Measurements from ENCODE around the gene EFNA5.

The EFNA5 gene

DNA sequence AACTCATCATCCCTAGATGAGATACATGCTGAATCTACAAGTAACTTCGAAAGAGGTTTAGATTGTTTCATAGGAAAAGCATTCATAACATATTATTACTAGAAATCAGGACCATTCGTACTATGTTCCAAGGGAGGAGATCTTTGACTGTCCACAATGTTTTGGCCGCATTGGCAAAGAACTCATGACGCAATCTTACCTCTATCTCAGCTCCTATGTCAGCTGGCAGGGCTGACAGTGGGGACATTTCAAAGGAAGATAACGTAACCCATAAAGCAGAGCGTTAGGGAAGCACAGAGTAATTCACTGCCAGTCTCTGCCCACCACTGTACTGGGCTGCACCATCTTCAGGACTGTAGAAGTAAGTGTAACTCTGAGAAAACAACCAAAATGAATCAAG, 69.7 kb downstream of the EFNA5 start:
- DNase-seq, result no peak

DNA sequence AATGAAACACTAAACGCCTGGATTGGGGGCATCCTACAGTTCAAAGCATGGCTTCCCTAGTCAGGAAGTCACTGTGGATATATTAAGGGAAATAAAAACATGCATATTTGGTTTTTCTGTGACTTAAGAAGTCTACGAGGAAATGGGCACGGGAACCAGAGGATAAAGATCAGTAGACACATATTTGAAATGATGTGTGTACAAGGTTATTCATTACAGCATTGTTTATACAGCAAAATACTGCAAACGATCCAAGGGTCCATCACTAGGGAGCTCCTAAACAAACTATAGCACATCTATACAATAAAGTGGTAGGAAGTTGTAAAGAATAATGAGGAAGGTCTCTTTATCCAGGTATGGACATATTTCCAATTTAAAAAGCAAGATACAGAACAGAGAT, 71.8 kb downstream of the EFNA5 start:
- DNase-seq, result no peak

DNA sequence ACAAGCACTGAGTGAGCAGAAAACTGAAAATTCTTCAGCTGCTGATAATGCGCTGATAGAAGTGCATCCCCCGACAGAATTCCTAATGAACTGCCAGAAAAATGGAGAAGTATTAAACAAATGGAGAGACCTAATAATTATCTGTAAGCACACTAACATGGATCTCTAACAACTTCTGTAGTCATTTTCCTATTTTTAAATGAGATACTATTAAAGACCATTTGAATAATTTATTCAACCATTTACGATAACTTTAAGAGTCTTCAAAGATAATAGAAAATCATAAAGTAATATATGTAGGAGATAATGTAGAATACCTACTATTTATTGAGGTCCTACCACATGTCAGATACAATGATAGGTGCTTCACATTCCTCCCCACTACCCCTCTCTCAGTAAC, 72.9 kb downstream of the EFNA5 start:
- no peak for DNase-seq

DNA sequence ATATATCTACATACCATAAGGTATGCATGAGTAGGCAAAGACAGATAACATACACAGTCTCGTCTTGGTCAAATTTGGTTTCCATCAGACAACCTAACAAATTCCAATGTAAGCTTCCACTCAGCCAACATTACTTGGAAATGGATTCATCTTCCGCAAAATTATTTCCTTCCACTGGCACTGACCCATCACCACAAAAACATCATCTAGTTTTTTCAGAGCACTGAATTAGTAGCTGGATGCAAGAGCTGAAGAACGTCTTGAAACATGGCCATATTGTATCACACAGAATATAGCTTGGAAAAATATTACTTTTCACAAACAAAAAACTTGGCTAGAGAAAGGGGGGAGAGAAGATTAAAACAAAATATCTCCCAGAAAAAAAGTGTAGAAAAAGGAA, 73.5 kb downstream of the EFNA5 start:
- no peak for DNase-seq

DNA sequence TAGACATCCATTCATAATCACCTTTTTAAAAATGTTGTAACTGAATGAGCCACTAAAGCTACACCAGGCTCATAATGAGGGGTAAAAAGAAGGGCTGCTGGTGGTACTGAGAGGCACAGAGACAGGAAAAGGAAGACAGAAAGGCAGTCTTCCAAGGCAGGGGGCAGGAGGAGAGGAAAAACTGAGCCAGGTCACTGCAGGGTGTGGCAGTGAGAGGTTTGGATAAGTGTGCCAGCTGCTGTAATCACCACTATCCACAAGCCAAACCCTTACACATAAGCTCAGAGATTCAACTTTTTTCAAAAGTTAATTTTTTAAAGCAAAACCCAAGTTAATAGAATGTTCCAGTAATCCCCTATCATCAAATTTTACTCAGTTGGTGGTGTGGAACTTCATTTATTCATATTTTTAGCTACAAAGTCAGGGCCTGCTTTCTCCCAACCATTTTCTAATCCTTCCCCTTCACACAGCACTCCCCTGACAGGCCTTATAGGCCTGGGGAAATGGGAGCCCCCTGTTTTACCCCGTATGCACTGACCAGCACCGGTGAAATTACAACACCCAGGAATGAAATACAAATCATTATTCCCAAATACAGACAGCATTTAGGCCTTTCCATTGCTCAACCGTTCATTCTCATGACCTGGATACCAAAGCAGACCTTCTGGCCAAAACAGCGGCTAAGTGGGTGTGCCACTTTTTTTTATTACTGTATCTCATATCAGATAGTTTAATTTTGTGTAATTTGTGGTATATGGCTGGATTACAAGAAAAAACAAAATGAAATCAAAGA, 76.3 kb downstream of the EFNA5 start:
- DNase-seq, result no peak

DNA sequence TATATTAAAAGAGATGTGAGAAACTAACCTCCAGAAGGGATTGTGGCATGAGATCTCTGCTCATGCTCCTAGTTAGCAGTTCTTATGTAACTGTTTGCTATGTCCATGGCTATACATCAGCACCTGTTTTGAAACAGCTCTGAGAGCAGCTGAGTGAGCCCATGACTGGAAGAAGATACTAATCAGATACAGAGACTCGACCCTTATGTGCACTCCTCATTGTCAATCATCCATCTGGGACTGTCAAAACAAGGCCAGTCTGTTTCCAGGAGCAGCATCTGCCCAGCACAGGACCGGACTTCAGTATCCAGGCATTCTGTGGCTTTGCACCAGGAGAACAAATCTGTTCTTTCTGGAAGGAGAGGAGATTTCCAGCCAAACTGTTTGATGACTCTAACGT, 77.7 kb downstream of the EFNA5 start:
- DNase-seq, result no peak

DNA sequence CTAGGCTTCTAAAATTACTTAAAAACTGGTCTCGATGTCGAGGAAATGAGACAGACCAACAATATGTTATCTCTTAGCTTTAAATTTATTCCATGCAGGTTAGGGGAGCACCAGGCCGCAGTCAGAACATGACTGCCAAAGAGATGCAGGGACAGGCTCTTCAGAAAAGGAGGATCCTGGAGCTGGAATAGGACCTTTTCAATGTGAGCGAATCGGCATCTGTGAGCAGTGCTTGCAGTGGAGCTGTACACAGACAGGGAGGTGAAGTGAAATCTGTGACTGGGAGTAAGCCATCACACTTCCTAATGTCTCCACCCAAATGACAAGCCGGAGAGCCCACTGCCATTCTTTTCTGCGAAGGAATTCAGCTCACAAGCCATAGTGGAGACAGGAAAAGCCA, 78.2 kb downstream of the EFNA5 start:
- no peak for DNase-seq

DNA sequence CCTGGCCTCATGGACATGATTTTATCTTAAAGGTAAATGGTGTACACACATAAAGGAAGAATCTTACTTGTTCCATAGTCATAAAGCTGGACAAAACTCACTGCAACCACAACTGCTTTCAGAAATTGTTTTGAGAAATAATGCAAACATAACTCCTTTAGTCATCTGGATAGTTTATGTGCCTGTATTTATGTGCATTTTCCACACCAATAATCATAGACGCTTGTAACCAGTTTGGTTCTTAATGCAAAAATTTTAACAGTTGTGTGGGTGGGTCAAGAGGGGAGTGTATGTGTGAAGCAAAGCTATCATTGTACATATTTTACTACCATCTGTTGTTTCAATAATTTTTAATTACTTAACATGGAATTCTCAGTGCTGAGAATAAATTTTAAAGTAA, 80.1 kb downstream of the EFNA5 start:
- no peak for DNase-seq

DNA sequence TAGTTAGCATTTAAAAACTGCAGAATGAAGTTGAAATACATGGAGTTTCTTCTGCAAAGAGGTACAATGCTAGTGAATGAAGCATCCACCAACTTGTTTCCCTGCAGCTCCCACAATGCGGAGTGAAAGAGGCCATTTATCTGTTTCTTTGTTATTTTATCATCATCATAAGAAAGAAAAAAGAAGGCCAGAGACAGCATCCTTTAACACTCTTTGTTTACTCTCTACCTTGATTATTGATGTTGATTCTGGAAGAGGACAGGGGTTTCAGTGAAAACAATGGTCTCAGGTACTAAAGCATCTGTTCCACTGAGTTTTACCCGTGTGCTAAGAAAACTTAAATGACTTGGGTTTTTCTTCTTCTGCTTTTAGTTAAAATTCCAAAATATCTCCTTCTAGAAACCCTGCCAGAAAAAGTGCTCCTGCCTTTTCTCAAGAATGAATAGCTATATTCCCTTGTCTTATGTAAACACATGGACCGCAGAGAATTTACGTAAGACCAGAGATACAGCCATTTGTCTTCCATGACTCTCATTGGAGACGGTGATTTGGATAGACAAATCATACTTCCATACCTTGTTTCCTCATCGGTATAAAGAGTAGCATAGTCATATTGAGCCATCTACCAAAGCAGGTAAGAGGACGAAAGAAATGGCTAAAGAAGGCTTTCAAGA, 81.1 kb downstream of the EFNA5 start:
- no peak for DNase-seq

DNA sequence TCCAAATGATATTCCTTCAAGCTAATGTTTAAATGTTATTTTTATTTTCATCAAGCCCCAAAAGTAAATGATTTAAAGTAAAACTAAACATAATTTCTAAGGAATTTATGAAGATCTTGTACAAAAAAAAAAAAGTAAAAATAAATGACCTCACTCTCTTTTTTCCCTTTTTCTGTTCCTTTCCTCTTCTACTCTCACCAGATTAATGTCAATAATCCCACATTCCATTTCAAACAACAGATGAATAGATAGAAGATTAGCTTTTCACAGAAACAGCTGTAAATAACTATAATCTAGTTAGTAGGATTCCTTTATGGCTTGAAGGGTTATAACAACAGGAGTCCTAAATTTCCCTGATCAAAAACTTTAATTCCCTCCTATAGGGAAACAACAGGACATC, 88.1 kb downstream of the EFNA5 start:
- DNase-seq, result no peak

DNA sequence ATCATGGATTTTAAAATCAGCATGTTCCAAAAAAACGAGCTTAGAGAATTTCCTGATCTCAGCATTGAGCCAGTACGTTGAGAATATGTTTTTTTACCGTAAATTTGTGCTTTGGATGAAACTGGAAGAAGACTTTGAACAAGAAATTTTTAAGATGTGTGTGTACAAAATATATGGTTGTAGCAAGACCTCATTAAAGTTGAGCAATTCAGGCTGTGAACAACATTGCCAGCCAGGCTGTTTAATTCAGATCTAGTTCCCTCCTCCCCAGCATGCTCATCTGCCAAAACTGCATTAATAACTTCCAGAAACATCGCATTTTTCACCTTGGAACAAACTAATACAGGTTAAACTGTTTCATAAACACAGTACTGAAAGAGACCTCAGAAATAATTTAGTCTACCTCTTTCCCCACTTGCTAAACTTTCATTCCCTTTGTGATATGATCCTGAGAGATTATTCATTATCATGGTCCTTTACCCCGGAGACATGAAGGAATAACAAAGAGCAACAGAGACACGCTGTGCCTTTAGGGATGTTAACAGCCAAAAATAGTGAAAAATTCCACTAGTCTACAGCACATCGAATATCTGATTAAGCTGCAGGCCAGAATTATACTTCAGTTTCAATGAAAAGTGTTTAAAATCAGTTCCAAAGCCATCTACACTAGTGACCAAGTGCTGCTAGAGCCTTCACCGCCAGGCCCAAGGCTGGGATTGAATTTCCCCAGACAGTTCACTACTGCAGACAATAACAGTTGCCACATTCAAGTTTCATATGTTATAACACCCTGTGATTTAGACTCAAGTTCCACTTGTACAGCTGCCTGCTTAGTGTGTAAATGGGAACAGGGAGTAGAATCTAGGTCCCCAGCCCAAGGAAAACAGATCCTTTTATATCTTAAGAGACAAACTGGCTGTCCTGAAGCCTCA, 89.6 kb downstream of the EFNA5 start:
- no peak for DNase-seq

DNA sequence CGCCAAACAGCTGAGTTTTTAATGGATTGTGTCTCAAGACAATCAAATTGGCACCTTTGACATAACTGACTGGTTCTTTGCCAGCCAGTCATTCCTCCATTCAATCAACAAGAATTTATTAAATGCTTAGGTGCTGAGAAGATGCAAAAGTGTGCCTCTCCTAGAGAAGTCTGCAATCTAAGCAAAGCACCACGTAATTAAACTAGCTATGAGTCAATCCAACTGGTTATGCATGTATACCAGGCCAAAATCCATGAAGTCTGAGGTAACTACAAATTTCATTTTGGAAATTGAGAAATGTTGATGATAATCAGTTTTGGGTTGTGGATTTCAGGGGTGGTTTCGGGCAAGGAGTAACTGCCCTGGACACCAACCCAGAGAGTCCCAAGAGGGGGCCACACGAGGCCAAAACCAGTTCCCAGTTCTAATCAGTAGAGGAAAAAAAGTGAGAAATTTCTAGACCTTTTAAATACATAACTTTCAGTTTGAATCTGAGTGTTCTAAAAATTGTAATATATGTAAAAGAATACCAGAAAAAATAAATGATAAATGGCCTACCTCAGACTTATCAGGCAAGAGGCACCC, 92.6 kb downstream of the EFNA5 start:
- no peak for DNase-seq

DNA sequence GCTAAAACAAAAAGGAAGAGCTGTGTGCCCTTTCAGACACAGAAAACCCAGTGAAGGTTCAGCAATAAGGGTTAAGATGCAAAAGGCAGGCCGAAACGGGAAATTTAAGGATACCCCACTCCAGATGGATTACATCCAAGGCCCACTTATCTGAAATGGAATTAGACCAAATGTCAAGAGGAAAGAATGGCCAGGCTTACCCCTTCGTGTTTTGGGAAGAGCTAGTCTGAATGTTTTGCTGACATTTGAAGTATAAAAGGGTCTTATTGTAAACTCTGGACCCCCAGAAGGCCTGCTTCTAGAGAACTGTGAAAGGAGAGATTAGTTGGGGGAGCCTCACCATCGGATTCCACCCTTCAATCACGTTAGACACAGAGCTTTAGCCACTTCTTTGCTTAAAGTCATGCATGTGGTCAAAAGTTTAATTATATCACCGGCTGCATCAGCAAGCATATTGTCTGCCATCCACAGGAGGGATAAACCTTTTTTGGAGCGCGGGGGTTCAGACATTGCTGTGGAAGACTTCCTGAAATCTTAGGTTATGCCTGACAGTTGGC, 93.3 kb downstream of the EFNA5 start:
- DNase-seq, result no peak

DNA sequence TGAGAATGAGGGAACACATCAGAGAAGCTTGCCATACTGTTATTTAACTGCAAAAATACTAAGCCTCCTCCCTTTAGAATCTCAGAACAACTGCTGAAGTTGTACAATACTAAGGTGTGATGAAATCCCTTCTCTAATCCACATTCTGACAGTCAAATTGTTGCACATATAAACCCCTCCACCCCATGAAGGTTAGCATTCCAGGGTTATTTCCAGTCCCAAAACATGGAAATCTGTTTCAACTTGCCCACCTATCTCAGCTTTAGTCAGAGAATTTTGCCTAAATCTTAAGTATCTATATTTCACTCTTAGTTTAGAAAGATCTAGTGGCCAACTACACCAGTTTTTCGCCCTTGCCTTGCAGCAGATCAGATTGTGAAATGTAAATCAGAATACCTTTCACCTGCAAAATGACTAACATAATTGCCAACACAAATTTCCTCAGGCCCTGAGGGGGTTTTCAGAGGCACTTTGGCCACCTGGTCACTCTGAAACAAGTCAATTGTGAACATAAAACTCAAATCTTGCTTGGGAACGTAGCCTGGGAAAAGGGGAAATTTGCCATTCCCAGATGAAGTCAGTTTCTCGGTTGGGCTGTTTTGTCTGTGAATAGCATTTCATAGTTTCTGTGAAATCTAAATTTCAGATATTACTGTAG, 93.9 kb downstream of the EFNA5 start:
- no peak for DNase-seq

DNA sequence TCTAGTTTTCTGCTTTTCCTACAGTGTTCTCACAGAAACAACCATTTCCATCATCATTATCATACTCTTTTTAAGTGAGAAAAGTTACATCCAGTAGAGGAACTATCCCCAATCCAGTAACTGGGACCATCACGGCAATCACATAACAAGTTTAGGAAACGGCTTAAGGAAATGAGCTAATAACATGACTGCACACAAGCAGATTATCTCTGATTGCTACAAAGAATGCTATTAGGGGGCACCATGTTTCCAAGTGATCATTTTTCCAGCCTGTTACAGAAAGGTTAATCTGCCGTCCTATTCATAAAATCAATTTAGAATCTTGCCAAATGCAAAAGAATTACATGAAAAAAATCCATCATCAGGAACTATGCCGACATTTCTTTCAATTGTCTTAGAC, 94.6 kb downstream of the EFNA5 start:
- DNase-seq, result no peak

DNA sequence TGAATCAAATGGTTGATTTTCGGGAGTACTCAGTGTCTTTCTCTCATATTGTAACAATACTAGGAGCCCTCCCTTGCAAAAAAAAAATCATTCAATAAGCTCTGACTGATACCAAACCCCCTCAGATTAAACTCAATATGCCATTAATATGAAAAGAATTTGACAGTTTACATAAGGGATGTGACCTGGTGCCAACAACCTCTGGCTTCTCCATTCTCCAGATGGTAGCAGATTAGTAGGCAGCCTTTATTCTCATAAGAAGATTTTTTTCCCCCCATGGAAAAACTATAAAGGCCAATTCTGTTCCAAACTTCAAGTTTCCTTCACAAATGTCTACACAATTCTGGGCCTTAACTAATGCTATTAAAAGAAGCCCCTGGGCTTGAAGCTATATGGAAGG, 96.5 kb downstream of the EFNA5 start:
- no peak for DNase-seq

DNA sequence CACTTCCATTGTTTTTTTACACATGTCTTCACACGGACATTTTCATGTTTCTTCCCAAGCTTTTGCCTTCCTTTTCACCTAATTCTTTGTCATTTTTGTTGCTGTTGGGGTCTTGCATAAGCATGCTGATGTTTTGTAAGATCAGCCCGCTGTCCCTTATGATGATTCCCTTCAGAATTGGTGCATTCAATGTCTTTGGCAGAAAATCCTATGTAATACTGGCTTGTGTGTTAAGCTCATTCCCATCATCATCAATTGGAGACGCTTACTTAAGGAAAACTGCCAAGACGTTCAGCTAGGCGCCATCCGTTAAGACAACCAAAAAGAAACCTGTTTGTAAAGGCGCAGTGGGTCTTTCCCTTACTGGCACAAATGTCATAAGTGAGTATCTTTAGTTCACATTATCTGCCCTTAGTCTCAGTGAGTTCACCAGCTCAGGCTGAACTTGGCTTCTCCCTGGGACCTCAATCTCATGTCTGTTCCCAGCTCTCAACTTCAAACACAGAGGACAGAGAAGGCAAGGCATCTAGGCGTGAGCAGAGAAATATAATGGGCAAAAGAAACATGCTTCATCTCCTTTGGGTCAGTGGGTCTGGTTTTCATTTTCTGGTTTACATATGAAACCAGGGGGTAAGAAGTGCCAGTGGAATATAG, 97.9 kb downstream of the EFNA5 start:
- no peak for DNase-seq

DNA sequence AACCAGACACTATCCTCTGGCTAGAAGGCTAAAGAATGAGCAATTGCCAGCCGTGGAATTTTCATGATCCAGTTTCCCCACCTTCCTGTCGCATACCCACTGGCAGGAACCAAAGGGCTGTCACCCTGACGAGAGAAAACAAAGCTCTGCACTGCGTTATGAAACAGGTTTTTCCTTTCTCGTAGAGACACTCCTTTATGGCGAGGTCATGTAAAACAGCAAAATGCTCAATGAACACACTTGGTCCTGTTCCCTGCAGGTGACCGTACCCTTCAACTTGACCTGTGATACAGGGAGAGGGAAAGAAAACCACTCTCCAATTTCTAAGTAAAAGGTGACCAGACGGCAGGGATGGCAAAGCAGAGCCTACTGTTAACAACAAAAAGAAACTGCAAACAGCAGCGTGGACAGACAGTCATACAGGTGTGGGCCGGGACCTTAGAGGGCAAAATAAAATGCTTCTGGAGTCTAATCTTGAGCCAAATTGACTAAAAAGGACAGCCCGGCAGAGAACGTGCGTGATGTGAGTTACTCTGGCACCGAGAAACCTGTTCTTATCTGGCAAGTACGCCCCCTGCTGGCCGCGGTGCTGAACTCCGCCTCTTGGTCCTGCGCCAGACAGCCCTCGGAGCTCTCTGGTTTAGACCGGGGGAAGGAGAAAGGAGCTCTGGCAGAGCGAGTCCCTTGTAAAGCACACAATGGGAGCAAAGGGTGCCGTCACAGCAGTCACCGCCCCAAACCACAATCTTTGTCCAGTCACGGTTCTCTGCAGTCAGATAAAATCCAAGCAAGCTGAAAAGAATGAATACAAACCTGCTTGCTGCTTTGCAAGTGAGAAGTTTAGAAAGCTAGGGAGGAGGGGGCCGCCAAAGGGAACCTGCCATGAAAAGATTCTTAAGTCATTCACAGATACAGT, 98.9 kb downstream of the EFNA5 start:
- DNase-seq, result peak; percentile 64

DNA sequence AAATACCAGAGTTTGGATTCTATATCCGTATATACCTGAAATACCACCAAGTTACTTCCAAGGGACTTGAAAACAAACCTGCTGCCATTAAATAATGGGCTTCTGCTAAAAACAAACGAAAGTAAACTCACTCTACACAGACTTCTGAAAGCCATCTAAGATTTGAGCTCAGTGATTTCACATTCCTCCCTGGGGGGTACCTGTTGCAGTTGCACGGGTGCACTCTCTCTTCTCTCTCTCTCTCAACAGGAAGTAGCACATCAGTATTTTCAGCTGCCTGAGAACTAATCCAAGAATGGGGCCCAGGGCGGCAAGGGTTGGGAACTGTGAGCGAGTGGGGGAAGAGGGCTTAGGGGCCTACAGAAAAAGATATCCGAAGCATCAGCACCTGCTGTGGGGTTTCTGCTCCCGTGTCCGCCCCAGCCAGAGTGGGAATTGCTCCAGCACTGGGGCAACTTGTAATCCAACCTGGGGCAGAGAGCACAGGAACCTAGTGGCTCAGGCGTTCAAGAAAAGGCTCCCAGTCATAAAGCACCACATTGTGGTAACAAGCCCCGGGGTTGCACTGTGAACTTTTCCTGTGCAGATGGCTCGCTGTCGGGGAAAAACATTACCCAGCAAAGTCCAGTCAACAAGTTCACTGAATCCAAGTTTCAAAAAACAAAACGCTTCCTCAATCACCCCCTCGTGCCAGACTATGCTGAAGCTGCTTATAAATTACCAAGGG, 99.8 kb downstream of the EFNA5 start:
- peak; percentile 80 for DNase-seq

DNA sequence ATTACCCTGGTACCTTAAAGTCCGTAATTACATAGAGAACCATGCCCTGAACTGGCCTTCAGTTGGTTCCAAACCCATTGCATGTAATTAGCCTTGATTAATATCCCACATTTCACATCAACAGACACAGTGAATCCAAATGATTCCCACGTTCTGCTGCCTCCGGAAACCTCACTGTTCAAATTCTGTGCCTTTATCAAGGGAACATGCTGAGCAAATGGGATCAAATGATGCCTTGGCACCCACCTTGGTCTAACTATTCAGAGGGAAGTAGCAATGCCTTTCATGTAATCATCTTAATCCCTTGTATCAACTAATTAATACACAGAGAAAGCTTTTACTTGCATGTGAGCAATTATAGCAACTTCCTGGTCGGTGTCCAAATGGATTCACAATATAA, 100.6 kb downstream of the EFNA5 start:
- DNase-seq, result no peak
